ENCODE data around the gene KIF25. TPM values are rescaled to one million over a fixed set of nuclear protein-coding genes. Genes with fewer than 3 reads are reported as not detected.
"Not testable (repeated sequence)": the region's sequence is repeated elsewhere in the genome, so short reads cannot be mapped to it uniquely, and the experiment has no call there.

The KIF25 gene
- total RNA-seq, 1 donor from 2014 or later = not detected

GRCh38 chr6:167993831-167994230, 3.6 kb upstream of the KIF25 start:
- DNase-seq (ENCODE audit: low read depth) = no peak

GRCh38 chr6:167995302-167995701, 2.2 kb upstream of the KIF25 start:
- no peak for DNase-seq (ENCODE audit: low read depth)

- DNase-seq (ENCODE audit: low read depth) = no peak
Measured at GRCh38 chr6:167995731-167996151, 1.7 kb upstream of the KIF25 start.

GRCh38 chr6:167996424-167997199, 859 bp upstream of the KIF25 start:
- DNase-seq (ENCODE audit: low read depth) = no peak

GRCh38 chr6:167998215-167998614, 744 bp downstream of the KIF25 start:
- DNase-seq (ENCODE audit: low read depth) = peak; percentile 49

- no peak for DNase-seq (ENCODE audit: low read depth)
Measured at GRCh38 chr6:168000198-168001028, 2.9 kb downstream of the KIF25 start.

- DNase-seq (ENCODE audit: low read depth) = no peak
Measured at GRCh38 chr6:168001029-168001332, 3.5 kb downstream of the KIF25 start.

GRCh38 chr6:168001514-168001913, 4.0 kb downstream of the KIF25 start:
- not testable (repeated sequence) for DNase-seq (ENCODE audit: low read depth)

- no peak for DNase-seq (ENCODE audit: low read depth)
Measured at GRCh38 chr6:168002804-168003203, 5.3 kb downstream of the KIF25 start.

- no peak for DNase-seq (ENCODE audit: low read depth)
Measured at GRCh38 chr6:168004023-168004422, 6.6 kb downstream of the KIF25 start.

- no peak for DNase-seq (ENCODE audit: low read depth)
Measured at GRCh38 chr6:168004945-168005344, 7.5 kb downstream of the KIF25 start.

GRCh38 chr6:168005796-168006195, 8.3 kb downstream of the KIF25 start:
- no peak for DNase-seq (ENCODE audit: low read depth)

- peak; percentile 99 for DNase-seq (ENCODE audit: low read depth)
Measured at GRCh38 chr6:168007592-168008338, 10.3 kb downstream of the KIF25 start.

- DNase-seq (ENCODE audit: low read depth) = no peak
Measured at GRCh38 chr6:168009331-168009730, 11.9 kb downstream of the KIF25 start.

- no peak for DNase-seq (ENCODE audit: low read depth)
Measured at GRCh38 chr6:168011291-168011690, 13.8 kb downstream of the KIF25 start.

- no peak for DNase-seq (ENCODE audit: low read depth)
Measured at GRCh38 chr6:168012431-168013249, 15.2 kb downstream of the KIF25 start.

- no peak for DNase-seq (ENCODE audit: low read depth)
Measured at GRCh38 chr6:168013250-168013915, 15.9 kb downstream of the KIF25 start.

GRCh38 chr6:168014428-168014827, 17.0 kb downstream of the KIF25 start:
- no peak for DNase-seq (ENCODE audit: low read depth)

GRCh38 chr6:168015009-168015408, 17.5 kb downstream of the KIF25 start:
- DNase-seq (ENCODE audit: low read depth) = no peak

GRCh38 chr6:168015482-168016175, 18.2 kb downstream of the KIF25 start:
- no peak for DNase-seq (ENCODE audit: low read depth)
